NB4 (cell line): ENCODE data around the gene LGI4.

Source experiments
- CTCF ChIP-seq: IDR thresholded peaks from one replicate; pipeline ENCODE4 v1.5.1; 2012; ENCODE audit warnings: low read depth, low read length
- MAX ChIP-seq: IDR thresholded peaks from 2 replicates; pipeline ENCODE4 v1.6.1; 2011; ENCODE audit warnings: low read depth, low read length
- MYC ChIP-seq: IDR thresholded peaks from 2 replicates; pipeline ENCODE4 v1.6.1; 2011; ENCODE audit warnings: low read depth, low read length
- POLR2A ChIP-seq: IDR thresholded peaks from 2 replicates; pipeline ENCODE4 v1.6.1; 2011; ENCODE audit warnings: mild to moderate bottlenecking; ENCODE audit not compliant: insufficient read length; ENCODE audit errors: extremely low read depth

GRCh38 chr19:35090506-35091214 lies 44.2 kb downstream of the LGI4 start:
- peak; percentile 28 for TF ChIP-seq CTCF
- no peak for TF ChIP-seq POLR2A
- TF ChIP-seq MAX: no peak
- TF ChIP-seq MYC: no peak
